ENCODE measurements around the gene AAGAB. TPM values are rescaled to one million over a fixed set of nuclear protein-coding genes. Genes with fewer than 3 reads are reported as not detected.

AAGAB gene
- total RNA-seq, 2 experiments from 2014 or later: 14.2 to 15.6 TPM

DNA sequence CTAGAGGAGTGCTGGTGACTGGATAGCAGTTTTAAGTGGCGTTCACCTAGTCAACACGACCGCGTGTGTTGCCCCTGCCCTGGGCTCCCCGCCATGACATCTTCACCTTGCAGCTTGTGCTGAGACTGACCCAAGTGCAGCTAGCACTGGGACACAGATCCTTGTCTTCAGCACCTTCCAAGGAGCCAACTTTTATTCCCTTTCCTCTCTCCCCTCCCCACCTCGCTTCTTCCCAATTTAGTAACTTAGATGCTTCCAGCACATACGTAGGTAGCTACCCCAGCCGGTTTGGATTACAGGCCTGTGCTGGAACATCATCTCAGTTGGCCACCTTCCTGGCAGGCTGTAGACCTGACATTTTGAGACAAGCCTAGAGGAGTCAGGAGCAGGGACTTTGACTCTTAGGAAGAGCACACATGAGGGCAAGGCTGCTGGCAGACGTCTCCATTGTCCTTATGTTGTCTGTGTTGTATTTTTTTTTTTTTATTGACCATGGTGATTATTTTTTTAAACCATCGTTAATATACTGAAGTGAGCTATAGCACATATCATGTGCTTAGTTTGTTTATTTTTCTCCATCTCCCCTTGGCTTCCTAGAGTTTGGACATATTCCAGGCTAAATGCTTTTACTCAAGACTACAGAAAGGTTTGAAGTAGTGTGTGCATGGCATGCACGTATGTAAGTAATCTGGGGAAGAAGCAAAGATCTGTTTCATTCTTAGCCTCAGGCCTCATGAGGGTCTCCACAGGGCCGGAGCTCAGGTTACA is 61.1 kb downstream of the AAGAB start:
- no peak overlapping the region for H3K27ac ChIP-seq (ENCODE audit: low read depth in 1 of 2, low read length in 2 of 2)
- no peaks in the 10 kb centered on the region for H3K9me3 Mint-ChIP-seq
- H3K4me3 ChIP-seq (ENCODE audit: low read length): no peak overlapping the region
- POLR2A ChIA-PET: interaction anchor here (0.6 kb wide), 1 partner anchor 37 kb away, joined by 3 read pairs; no protein-coding TSS in a partner anchor
- H3K27me3 ChIP-seq (ENCODE audit: control insufficient read depth in 1 of 2, insufficient read depth in 2 of 2, low read length in 2 of 2): no peaks in the 10 kb centered on the region
- TF ChIP-seq, protein P1, sequence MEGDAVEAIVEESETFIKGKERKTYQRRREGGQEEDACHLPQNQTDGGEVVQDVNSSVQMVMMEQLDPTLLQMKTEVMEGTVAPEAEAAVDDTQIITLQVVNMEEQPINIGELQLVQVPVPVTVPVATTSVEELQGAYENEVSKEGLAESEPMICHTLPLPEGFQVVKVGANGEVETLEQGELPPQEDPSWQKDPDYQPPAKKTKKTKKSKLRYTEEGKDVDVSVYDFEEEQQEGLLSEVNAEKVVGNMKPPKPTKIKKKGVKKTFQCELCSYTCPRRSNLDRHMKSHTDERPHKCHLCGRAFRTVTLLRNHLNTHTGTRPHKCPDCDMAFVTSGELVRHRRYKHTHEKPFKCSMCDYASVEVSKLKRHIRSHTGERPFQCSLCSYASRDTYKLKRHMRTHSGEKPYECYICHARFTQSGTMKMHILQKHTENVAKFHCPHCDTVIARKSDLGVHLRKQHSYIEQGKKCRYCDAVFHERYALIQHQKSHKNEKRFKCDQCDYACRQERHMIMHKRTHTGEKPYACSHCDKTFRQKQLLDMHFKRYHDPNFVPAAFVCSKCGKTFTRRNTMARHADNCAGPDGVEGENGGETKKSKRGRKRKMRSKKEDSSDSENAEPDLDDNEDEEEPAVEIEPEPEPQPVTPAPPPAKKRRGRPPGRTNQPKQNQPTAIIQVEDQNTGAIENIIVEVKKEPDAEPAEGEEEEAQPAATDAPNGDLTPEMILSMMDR (IDR thresholded peaks at IDR 0.05): no peak
- DNase-seq (no peak), ATAC-seq (ENCODE audit: poor library complexity) (no peak)
- H3K9me3 ChIP-seq (ENCODE audit: control insufficient read depth in 1 of 2, insufficient read depth in 1 of 2, low read length in 2 of 2): peaks cover 0 to 8% of the 10 kb centered on the region in 2 experiments
- intact Hi-C loops (cut with DNase I, micrococcal nuclease): no loop called here
- no peaks in the 10 kb centered on the region for H3K27me3 Mint-ChIP-seq
- H3K4me1 ChIP-seq (ENCODE audit: insufficient read depth, low read length): peaks cover 4% of the 10 kb centered on the region
- peak overlapping the region; percentile 34 for H3K27ac Mint-ChIP-seq
- H3K36me3 Mint-ChIP-seq (ENCODE audit: low read depth): peaks cover 72% of the 10 kb centered on the region
- H3K4me3 Mint-ChIP-seq: no peak overlapping the region
- H3K4me1 Mint-ChIP-seq (ENCODE audit: low read depth): peaks cover 6% of the 10 kb centered on the region
- peaks cover 57% of the 10 kb centered on the region for H3K36me3 ChIP-seq (ENCODE audit: insufficient read depth, low read length)
- CTCF ChIA-PET: interaction anchor here (0.5 kb wide), 1 partner anchor 23 kb away, joined by 3 read pairs; no protein-coding TSS in a partner anchor

DNA sequence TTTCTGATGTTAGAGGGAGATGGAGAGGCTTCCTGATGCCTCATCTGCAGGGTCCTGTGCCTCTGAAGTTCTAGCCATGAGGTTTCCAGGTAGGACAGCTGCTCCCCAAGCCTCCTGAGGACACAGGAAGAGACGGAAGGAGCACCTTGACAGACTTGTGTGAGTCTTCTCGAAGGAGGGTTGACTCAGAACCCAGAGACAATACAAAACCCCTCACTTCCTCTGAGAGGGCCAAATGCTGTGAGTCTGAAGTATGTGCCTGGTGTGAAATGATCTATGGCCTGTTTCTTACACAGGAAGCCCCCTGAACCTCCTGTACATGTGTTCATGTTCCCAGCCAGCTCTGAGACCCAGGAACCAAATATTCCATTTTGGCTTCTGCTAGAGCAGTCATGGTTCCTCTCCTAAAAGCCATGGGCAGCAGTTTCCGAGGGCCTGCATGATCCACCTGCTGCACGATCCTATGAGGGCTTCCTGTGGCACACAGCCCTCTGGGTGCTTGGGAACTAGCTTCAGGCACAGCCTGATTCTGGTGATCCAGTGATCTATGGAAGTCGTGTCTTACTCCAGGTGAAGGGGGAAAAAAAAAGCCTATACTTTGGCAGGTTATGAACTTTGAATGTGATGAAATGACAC is 62.2 kb downstream of the AAGAB start:
- ChIA-PET POLR2A (no interaction called here), CTCF (interaction anchor here (0.6 to 2.1 kb wide), 2 partner anchors 245 to 661 kb away, joined by 3 to 5 read pairs; no protein-coding TSS in a partner anchor)
- peak overlapping the region; percentile 34 for H3K27ac Mint-ChIP-seq
- H3K4me1 Mint-ChIP-seq (ENCODE audit: low read depth): no peaks in the 10 kb centered on the region
- Histone ChIP-seq H3K9me3 (ENCODE audit: control insufficient read depth in 1 of 2, insufficient read depth in 1 of 2, low read length in 2 of 2) (peaks cover 0 to 8% of the 10 kb centered on the region in 2 experiments), H3K4me1 (ENCODE audit: insufficient read depth, low read length) (no peaks in the 10 kb centered on the region), H3K4me3 (ENCODE audit: low read length) (no peak overlapping the region), H3K27me3 (ENCODE audit: control insufficient read depth in 1 of 2, insufficient read depth in 2 of 2, low read length in 2 of 2) (no peaks in the 10 kb centered on the region), H3K27ac (ENCODE audit: low read depth in 1 of 2, low read length in 2 of 2) (peak overlapping the region in 1 of 2 donors; percentile 34), H3K36me3 (ENCODE audit: insufficient read depth, low read length) (peaks cover 66% of the 10 kb centered on the region)
- peaks cover 80% of the 10 kb centered on the region for H3K36me3 Mint-ChIP-seq (ENCODE audit: low read depth)
- no peak overlapping the region for H3K4me3 Mint-ChIP-seq
- DNase-seq: no peak
- intact Hi-C loops (cut with DNase I, micrococcal nuclease): no loop called here
- no peak for ATAC-seq (ENCODE audit: poor library complexity)
- no peaks in the 10 kb centered on the region for H3K27me3 Mint-ChIP-seq
- TF ChIP-seq, protein P1 (IDR thresholded peaks at IDR 0.05): no peak
- no peaks in the 10 kb centered on the region for H3K9me3 Mint-ChIP-seq

DNA sequence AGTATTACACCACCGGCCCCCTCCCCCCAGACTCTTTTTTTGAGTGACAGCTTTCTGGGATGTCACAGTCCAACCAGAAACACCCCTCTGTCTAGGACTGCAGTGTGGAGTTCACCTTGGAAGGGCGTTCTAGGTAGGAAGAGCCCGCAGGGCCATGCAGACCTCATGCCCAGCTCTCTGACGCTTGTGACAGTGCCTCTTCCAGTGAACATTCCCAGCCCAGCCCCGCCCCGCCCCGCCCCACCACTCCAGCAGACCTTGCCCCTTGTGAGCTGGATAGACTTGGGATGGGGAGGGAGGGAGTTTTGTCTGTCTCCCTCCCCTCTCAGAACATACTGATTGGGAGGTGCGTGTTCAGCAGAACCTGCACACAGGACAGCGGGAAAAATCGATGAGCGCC is 63.6 kb downstream of the AAGAB start:
- Histone ChIP-seq H3K36me3 (ENCODE audit: insufficient read depth, low read length) (peaks cover 81% of the 10 kb centered on the region), H3K27ac (ENCODE audit: low read depth in 1 of 2, low read length in 2 of 2) (no peak overlapping the region), H3K27me3 (ENCODE audit: control insufficient read depth in 1 of 2, insufficient read depth in 2 of 2, low read length in 2 of 2) (no peaks in the 10 kb centered on the region), H3K4me1 (ENCODE audit: insufficient read depth, low read length) (peaks cover 5% of the 10 kb centered on the region), H3K9me3 (ENCODE audit: control insufficient read depth in 1 of 2, insufficient read depth in 1 of 2, low read length in 2 of 2) (peaks cover 0 to 8% of the 10 kb centered on the region in 2 experiments), H3K4me3 (ENCODE audit: low read length) (no peak overlapping the region)
- CTCF ChIA-PET: interaction anchor here (2.1 kb wide), 1 partner anchor 244 kb away, joined by 5 read pairs; no protein-coding TSS in a partner anchor
- TF ChIP-seq, protein P1 (IDR thresholded peaks at IDR 0.05): no peak
- no peak overlapping the region for H3K27ac Mint-ChIP-seq
- H3K4me3 Mint-ChIP-seq: no peak overlapping the region
- intact Hi-C loops (cut with DNase I, micrococcal nuclease): no loop called here
- no peak for DNase-seq
- POLR2A ChIA-PET: interaction anchor here (0.9 kb wide), 1 partner anchor 50 kb away, joined by 3 read pairs; no protein-coding TSS in a partner anchor
- no peaks in the 10 kb centered on the region for H3K9me3 Mint-ChIP-seq
- peaks cover 89% of the 10 kb centered on the region for H3K36me3 Mint-ChIP-seq (ENCODE audit: low read depth)
- no peaks in the 10 kb centered on the region for H3K4me1 Mint-ChIP-seq (ENCODE audit: low read depth)
- H3K27me3 Mint-ChIP-seq: no peaks in the 10 kb centered on the region
- ATAC-seq (ENCODE audit: poor library complexity): no peak

Data from CD4-positive, alpha-beta T cell (primary cell).